ENCODE data around the gene ITPR3. TPM values are rescaled to one million over a fixed set of nuclear protein-coding genes. Genes with fewer than 3 reads are reported as not detected.

The ITPR3 gene
- total RNA-seq, 4 donors from 2014 or later = 174 to 206 (median 199) TPM

DNA sequence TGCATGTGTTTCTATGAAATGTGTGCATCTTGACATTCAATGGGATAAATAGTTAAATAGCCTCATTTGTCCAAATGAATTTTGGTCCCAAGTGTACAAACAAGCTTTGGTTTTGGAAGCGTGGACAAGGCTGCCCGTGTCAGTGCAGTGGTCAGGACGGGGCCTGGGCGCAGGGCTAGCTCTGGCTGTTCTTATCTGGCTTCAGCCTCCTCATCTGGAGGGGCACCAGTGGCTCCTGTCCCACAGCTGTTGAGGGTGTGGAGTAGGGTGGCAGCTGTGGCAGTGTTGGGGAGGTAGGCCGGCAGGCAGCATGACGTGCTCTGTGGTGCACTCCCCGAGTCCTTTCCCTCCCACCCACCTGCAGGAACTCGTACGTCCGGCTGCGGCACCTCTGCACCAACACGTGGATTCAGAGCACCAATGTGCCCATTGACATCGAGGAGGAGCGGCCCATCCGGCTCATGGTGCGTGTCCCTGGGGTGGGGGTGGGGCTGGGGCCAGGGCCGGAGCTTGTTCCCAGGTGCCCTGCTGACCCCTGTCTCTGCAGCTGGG, 43.5 kb downstream of the ITPR3 start:
- H3K4me1 ChIP-seq = peaks cover 11% of the 10 kb centered on the region
- H3K9me3 ChIP-seq = no peaks in the 10 kb centered on the region
- no peak for DNase-seq (ENCODE audit: low spot score in 2 of 2)
- TF ChIP-seq POLR2AphosphoS5 (IDR thresholded peaks at IDR 0.05) (no peak), POLR2A (IDR thresholded peaks at IDR 0.05) (no peak), EP300 (IDR thresholded peaks at IDR 0.05) (no peak)
- TF ChIP-seq, protein P1, sequence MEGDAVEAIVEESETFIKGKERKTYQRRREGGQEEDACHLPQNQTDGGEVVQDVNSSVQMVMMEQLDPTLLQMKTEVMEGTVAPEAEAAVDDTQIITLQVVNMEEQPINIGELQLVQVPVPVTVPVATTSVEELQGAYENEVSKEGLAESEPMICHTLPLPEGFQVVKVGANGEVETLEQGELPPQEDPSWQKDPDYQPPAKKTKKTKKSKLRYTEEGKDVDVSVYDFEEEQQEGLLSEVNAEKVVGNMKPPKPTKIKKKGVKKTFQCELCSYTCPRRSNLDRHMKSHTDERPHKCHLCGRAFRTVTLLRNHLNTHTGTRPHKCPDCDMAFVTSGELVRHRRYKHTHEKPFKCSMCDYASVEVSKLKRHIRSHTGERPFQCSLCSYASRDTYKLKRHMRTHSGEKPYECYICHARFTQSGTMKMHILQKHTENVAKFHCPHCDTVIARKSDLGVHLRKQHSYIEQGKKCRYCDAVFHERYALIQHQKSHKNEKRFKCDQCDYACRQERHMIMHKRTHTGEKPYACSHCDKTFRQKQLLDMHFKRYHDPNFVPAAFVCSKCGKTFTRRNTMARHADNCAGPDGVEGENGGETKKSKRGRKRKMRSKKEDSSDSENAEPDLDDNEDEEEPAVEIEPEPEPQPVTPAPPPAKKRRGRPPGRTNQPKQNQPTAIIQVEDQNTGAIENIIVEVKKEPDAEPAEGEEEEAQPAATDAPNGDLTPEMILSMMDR (IDR thresholded peaks at IDR 0.05) = no peak
- no peak overlapping the region for H3K27ac ChIP-seq
- 75% methylated on average over 4 of the region's 17 CpGs for WGBS
- no peak overlapping the region for H3K4me3 ChIP-seq
- H3K27me3 ChIP-seq = no peaks in the 10 kb centered on the region
- H3K36me3 ChIP-seq = peaks cover 93% of the 10 kb centered on the region

- no peak for TF ChIP-seq EP300 (IDR thresholded peaks at IDR 0.05)
- TF ChIP-seq POLR2AphosphoS5 (IDR thresholded peaks at IDR 0.05) = no peak
- TF ChIP-seq, protein P1 (IDR thresholded peaks at IDR 0.05) = no peak
- no peak for TF ChIP-seq POLR2A (IDR thresholded peaks at IDR 0.05)
- Histone ChIP-seq H3K27ac (no peak overlapping the region), H3K9me3 (no peaks in the 10 kb centered on the region), H3K27me3 (no peaks in the 10 kb centered on the region), H3K4me1 (peaks cover 12% of the 10 kb centered on the region), H3K36me3 (peaks cover 94% of the 10 kb centered on the region), H3K4me3 (no peak overlapping the region)
- DNase-seq (ENCODE audit: low spot score in 2 of 2) = no peak
- WGBS = 83% methylated on average over 13 of the region's 13 CpGs
Measured at GRCh38 chr6:33665957-33666356, 44.8 kb downstream of the ITPR3 start.

- no peaks in the 10 kb centered on the region for H3K9me3 ChIP-seq
- peaks cover 12% of the 10 kb centered on the region for H3K4me1 ChIP-seq
- DNase-seq (ENCODE audit: low spot score in 2 of 2) = peak in 1 of 2 donors; percentile 53
- H3K4me3 ChIP-seq = no peak overlapping the region
- no CpG with 5 or more reads among the region's 16 CpGs for WGBS
- H3K27ac ChIP-seq = no peak overlapping the region
- no peaks in the 10 kb centered on the region for H3K27me3 ChIP-seq
- no peak for TF ChIP-seq EP300 (IDR thresholded peaks at IDR 0.05)
- no peak for TF ChIP-seq POLR2AphosphoS5 (IDR thresholded peaks at IDR 0.05)
- TF ChIP-seq POLR2A (IDR thresholded peaks at IDR 0.05) = no peak
- TF ChIP-seq, protein P1 (IDR thresholded peaks at IDR 0.05) = no peak
- H3K36me3 ChIP-seq = peaks cover 99% of the 10 kb centered on the region
Measured at GRCh38 chr6:33667072-33667471, 46.0 kb downstream of the ITPR3 start.

DNA sequence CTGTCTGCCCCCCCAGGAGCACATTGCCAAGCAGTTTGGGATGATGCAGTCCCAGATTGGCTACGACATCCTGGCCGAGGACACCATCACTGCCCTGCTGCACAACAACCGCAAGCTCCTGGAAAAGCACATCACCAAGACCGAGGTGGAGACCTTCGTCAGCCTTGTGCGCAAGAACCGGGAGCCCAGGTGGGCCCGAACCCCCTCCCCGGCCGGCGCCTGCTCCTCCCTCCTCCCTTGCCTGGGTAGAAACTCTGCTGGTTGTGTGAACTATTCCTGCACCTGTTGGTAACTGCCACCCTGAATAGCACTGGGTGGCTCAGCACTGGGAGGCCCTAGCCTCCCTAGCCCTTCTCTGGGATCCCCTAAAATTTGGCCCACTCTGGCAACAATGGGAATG, 46.7 kb downstream of the ITPR3 start:
- no peak for TF ChIP-seq POLR2AphosphoS5 (IDR thresholded peaks at IDR 0.05)
- no peak for TF ChIP-seq EP300 (IDR thresholded peaks at IDR 0.05)
- TF ChIP-seq, protein P1 (IDR thresholded peaks at IDR 0.05) = no peak
- no peak for TF ChIP-seq POLR2A (IDR thresholded peaks at IDR 0.05)
- WGBS = 77% methylated on average over 10 of the region's 11 CpGs
- Histone ChIP-seq H3K9me3 (no peaks in the 10 kb centered on the region), H3K27ac (no peak overlapping the region), H3K4me1 (peaks cover 7% of the 10 kb centered on the region), H3K27me3 (no peaks in the 10 kb centered on the region), H3K36me3 (peaks cover 95% of the 10 kb centered on the region), H3K4me3 (no peak overlapping the region)
- DNase-seq (ENCODE audit: low spot score in 2 of 2) = no peak

DNA sequence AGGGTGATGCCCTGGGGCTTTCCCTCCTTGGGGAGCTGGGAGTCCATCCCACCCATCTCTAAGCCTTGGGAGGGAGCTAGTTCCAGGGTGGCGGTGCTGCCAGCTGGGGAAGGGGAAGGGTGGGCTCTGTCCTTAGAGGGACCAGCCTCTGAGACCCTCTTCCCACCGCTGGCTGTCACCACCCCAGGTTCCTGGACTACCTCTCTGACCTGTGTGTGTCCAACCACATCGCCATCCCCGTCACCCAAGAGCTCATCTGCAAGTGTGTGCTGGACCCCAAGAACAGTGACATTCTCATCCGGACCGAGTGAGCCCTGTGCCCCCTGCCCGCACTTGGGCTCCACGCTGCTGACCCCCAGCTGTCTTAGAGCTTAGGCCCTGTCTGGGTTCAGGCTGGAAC, 47.2 kb downstream of the ITPR3 start:
- no peaks in the 10 kb centered on the region for H3K27me3 ChIP-seq
- WGBS = 94% methylated on average over 7 of the region's 8 CpGs
- H3K4me3 ChIP-seq = no peak overlapping the region
- peaks cover 95% of the 10 kb centered on the region for H3K36me3 ChIP-seq
- peak in 1 of 2 donors; percentile 59 for DNase-seq (ENCODE audit: low spot score in 2 of 2)
- peaks cover 7% of the 10 kb centered on the region for H3K4me1 ChIP-seq
- H3K9me3 ChIP-seq = no peaks in the 10 kb centered on the region
- H3K27ac ChIP-seq = no peak overlapping the region
- TF ChIP-seq POLR2A (IDR thresholded peaks at IDR 0.05) (no peak), EP300 (IDR thresholded peaks at IDR 0.05) (no peak), POLR2AphosphoS5 (IDR thresholded peaks at IDR 0.05) (no peak)
- TF ChIP-seq, protein P1 (IDR thresholded peaks at IDR 0.05) = no peak

Measured in suprapubic skin (tissue), 4 donors.